ENCODE results near the gene GPHN. TPM values are rescaled to one million over a fixed set of nuclear protein-coding genes. Genes with fewer than 3 reads are reported as not detected.

Gene GPHN
- total RNA-seq, 1 donor from 2014 or later: 11.8 TPM

GRCh38 chr14:66606826-66607225, 98.9 kb downstream of the GPHN start:
- H3K4me3 ChIP-seq (ENCODE audit: low read depth, low read length): no peak overlapping the region
- no peak for TF ChIP-seq CTCF (IDR thresholded peaks at IDR 0.05; ENCODE audit: insufficient read depth, low read length, severe bottlenecking)
- no peaks in the 10 kb centered on the region for H3K36me3 ChIP-seq (ENCODE audit: control insufficient read depth, insufficient read depth, low read length)
- no peaks in the 10 kb centered on the region for H3K27me3 ChIP-seq (ENCODE audit: control insufficient read depth, insufficient read depth, low read length)
- FAIRE-seq (no peak), DNase-seq (ENCODE audit: low read depth) (no peak)

GRCh38 chr14:66610154-66610563, 102.2 kb downstream of the GPHN start:
- peak; percentile 33 for TF ChIP-seq CTCF (IDR thresholded peaks at IDR 0.05; ENCODE audit: insufficient read depth, low read length, severe bottlenecking)
- no peaks in the 10 kb centered on the region for H3K27me3 ChIP-seq (ENCODE audit: control insufficient read depth, insufficient read depth, low read length)
- DNase-seq (ENCODE audit: low read depth) (peak; percentile 18), FAIRE-seq (no peak)
- H3K36me3 ChIP-seq (ENCODE audit: control insufficient read depth, insufficient read depth, low read length): no peaks in the 10 kb centered on the region
- no peak overlapping the region for H3K4me3 ChIP-seq (ENCODE audit: low read depth, low read length)

GRCh38 chr14:66613344-66613743, 105.4 kb downstream of the GPHN start:
- no peak for DNase-seq (ENCODE audit: low read depth)
- no peak for FAIRE-seq
- no peak overlapping the region for H3K4me3 ChIP-seq (ENCODE audit: low read depth, low read length)
- no peaks in the 10 kb centered on the region for H3K27me3 ChIP-seq (ENCODE audit: control insufficient read depth, insufficient read depth, low read length)
- H3K36me3 ChIP-seq (ENCODE audit: control insufficient read depth, insufficient read depth, low read length): no peaks in the 10 kb centered on the region
- no peak for TF ChIP-seq CTCF (IDR thresholded peaks at IDR 0.05; ENCODE audit: insufficient read depth, low read length, severe bottlenecking)

GRCh38 chr14:66619952-66620351, 112.0 kb downstream of the GPHN start:
- H3K27me3 ChIP-seq (ENCODE audit: control insufficient read depth, insufficient read depth, low read length): no peaks in the 10 kb centered on the region
- TF ChIP-seq CTCF (IDR thresholded peaks at IDR 0.05; ENCODE audit: insufficient read depth, low read length, severe bottlenecking): no peak
- no peak overlapping the region for H3K4me3 ChIP-seq (ENCODE audit: low read depth, low read length)
- DNase-seq (ENCODE audit: low read depth): no peak
- no peak for FAIRE-seq
- H3K36me3 ChIP-seq (ENCODE audit: control insufficient read depth, insufficient read depth, low read length): no peaks in the 10 kb centered on the region

- DNase-seq (ENCODE audit: low read depth) (no peak), FAIRE-seq (no peak)
- no peaks in the 10 kb centered on the region for H3K27me3 ChIP-seq (ENCODE audit: control insufficient read depth, insufficient read depth, low read length)
- no peak for TF ChIP-seq CTCF (IDR thresholded peaks at IDR 0.05; ENCODE audit: insufficient read depth, low read length, severe bottlenecking)
- no peaks in the 10 kb centered on the region for H3K36me3 ChIP-seq (ENCODE audit: control insufficient read depth, insufficient read depth, low read length)
- H3K4me3 ChIP-seq (ENCODE audit: low read depth, low read length): no peak overlapping the region
These were observed 115.9 kb downstream of the GPHN start for GRCh38 chr14:66623838-66624237.

GRCh38 chr14:66624336-66624937, 116.5 kb downstream of the GPHN start:
- H3K27me3 ChIP-seq (ENCODE audit: control insufficient read depth, insufficient read depth, low read length): no peaks in the 10 kb centered on the region
- TF ChIP-seq CTCF (IDR thresholded peaks at IDR 0.05; ENCODE audit: insufficient read depth, low read length, severe bottlenecking): peak; percentile 64
- FAIRE-seq: no peak
- H3K4me3 ChIP-seq (ENCODE audit: low read depth, low read length): no peak overlapping the region
- peak; percentile 48 for DNase-seq (ENCODE audit: low read depth)
- no peaks in the 10 kb centered on the region for H3K36me3 ChIP-seq (ENCODE audit: control insufficient read depth, insufficient read depth, low read length)
